HepG2 (cell line): ENCODE data around the gene RARRES1. TPM values are rescaled to one million over a fixed set of nuclear protein-coding genes. Genes with fewer than 3 reads are reported as not detected.

ENCODE experiments used
- ATAC-seq: fragments of 200-7000 bp; cut with Tn5 transposase; 3 replicates; pipeline ENCODE4 v1.9.1; 2020; ENCODE audit warnings: mild to moderate bottlenecking, moderate library complexity
- BruUV-seq: library from RNA; stranded (reverse); fragments of 400-500 nt; replicated peaks from 2 replicates; lab custom pipeline; 2021; lab: Mats Ljungman, UMichigan
- CTCF ChIA-PET: fragments of 300-600 bp; formaldehyde crosslinking; extraction: SDS; loops from one replicate; lab custom pipeline; 2021; ENCODE audit warnings: low total read pairs, inconsistent platforms, low intra/inter-chr PET ratio; lab: Yijun Ruan, JAX
- POLR2A ChIA-PET: fragments of 350-600 bp; sonication (Branson Sonifier 250); formaldehyde crosslinking; loops from one replicate; lab custom pipeline; 2020; ENCODE audit warnings: antibody characterized with exemption, inconsistent platforms; lab: Yijun Ruan, JAX
- DNase-seq: peaks from one replicate; pipeline ENCODE4 v3.0.0-alpha.2; 2015; ENCODE audit warnings: low spot score
- FAIRE-seq: peaks from 3 replicates; lab custom pipeline; 2011; peaks lifted over from hg19 to GRCh38; lab: Jason Lieb, UNC
- H2AFZ ChIP-seq: one replicate; pipeline ENCODE4 v1.6.1; 2011; ENCODE audit warnings: low read length, inconsistent platforms
- H3K27ac ChIP-seq: fragments of 300-600 bp; 3 replicates; pipeline ENCODE4 v1.8.0; 2011; ENCODE audit warnings: mixed run types, mild to moderate bottlenecking, mixed read lengths, low read length, inconsistent platforms; ENCODE audit not compliant: insufficient read depth; ENCODE audit errors: extremely low read length
- H3K27me3 ChIP-seq, 2 experiments: fragments of 200-600 bp in 1 of 2; 2 replicates in 1 of 2; 3 replicates in 1 of 2; pipeline versions ENCODE4 v1.6.0 to v1.8.0; 2011; ENCODE audit warnings: low read length in 2 of 2, mild to moderate bottlenecking in 2 of 2, moderate library complexity in 2 of 2, inconsistent platforms in 1 of 2; ENCODE audit not compliant: insufficient read depth in 2 of 2, control insufficient read depth in 1 of 2
- H3K36me3 ChIP-seq, 2 experiments: fragments of 200-600 bp in 1 of 2; replicated peaks in 1 of 2; 2 replicates in 1 of 2; 3 replicates in 1 of 2; pipeline versions ENCODE4 v1.5.1 to v1.8.0; 2011; ENCODE audit warnings: low read length in 2 of 2, inconsistent platforms in 1 of 2; ENCODE audit not compliant: insufficient read depth in 2 of 2, control insufficient read depth in 1 of 2
- H3K4me1 ChIP-seq: 2 replicates; pipeline ENCODE4 v1.5.1; 2012; ENCODE audit warnings: low read length, inconsistent platforms; ENCODE audit not compliant: insufficient read depth
- H3K4me2 ChIP-seq: 2 replicates; pipeline ENCODE4 v1.6.0; 2011; ENCODE audit warnings: low read depth, low read length, inconsistent platforms
- H3K4me3 ChIP-seq, 3 experiments: fragments of 200-600 bp in 1 of 3; sonication (generic), shearing (Covaris generic) in 1 of 3; replicated peaks in 1 of 3; 2 replicates each; pipeline ENCODE4 v1.5.1; 2011 to 2016; ENCODE audit warnings: low read length in 3 of 3, inconsistent platforms in 2 of 3, low read depth in 2 of 3, mild to moderate bottlenecking in 2 of 3, control low read depth in 1 of 3, mixed read lengths in 1 of 3; ENCODE audit not compliant: insufficient read depth in 1 of 3
- H3K79me2 ChIP-seq: one replicate; pipeline ENCODE4 v1.6.1; 2011; ENCODE audit warnings: low read length, inconsistent platforms; ENCODE audit not compliant: insufficient read depth
- H3K9ac ChIP-seq: 2 replicates; pipeline ENCODE4 v1.6.0; 2011; ENCODE audit warnings: mild to moderate bottlenecking, low read depth, low read length, inconsistent platforms; ENCODE audit not compliant: insufficient read depth
- H3K9me3 ChIP-seq: 2 replicates; pipeline ENCODE4 v1.5.1; 2012; ENCODE audit warnings: mild to moderate bottlenecking, low read length
- H4K20me1 ChIP-seq: 2 replicates; pipeline ENCODE4 v1.6.0; 2011; ENCODE audit warnings: inconsistent platforms, mild to moderate bottlenecking, low read length, moderate library complexity; ENCODE audit not compliant: insufficient read depth
- CERS6 ChIP-seq: sonication (generic); formaldehyde crosslinking; IDR thresholded peaks from 2 replicates; pipeline ENCODE4 v1.5.0; 2020; ENCODE audit warnings: missing genetic modification reagents
- HMGA1 ChIP-seq: sonication (generic); formaldehyde crosslinking; conservative IDR thresholded peaks from 2 replicates; pipeline ENCODE4 v1.4.0; 2020; ENCODE audit warnings: missing genetic modification reagents
- HOXA7 ChIP-seq: sonication (generic); formaldehyde crosslinking; IDR thresholded peaks from 2 replicates; pipeline ENCODE4 v1.8.1; 2022; ENCODE audit warnings: mild to moderate bottlenecking, missing genetic modification reagents, moderate library complexity
- MYPOP ChIP-seq: sonication (generic); formaldehyde crosslinking; IDR thresholded peaks from 2 replicates; pipeline ENCODE4 v1.8.1; 2023; ENCODE audit warnings: mild to moderate bottlenecking, moderate library complexity, missing genetic modification reagents
- SOX6 ChIP-seq, 2 experiments: fragments of 450-650 bp in 1 of 2; sonication (generic) in 1 of 2; formaldehyde crosslinking in 1 of 2; IDR thresholded peaks; 2 replicates each; pipeline versions ENCODE4 v1.4.0 to v1.6.1; 2017 to 2020; ENCODE audit warnings: antibody characterized with exemption in 1 of 2, mild to moderate bottlenecking in 1 of 2, missing genetic modification reagents in 1 of 2
- XRCC5 ChIP-seq: fragments of 200-400 bp; formaldehyde crosslinking; optimal IDR thresholded peaks from 2 replicates; pipeline ENCODE3; 2017; ENCODE audit warnings: mild to moderate bottlenecking, low read length
- ZNF253 ChIP-seq: sonication (generic); formaldehyde crosslinking; IDR thresholded peaks from 2 replicates; pipeline ENCODE4 v1.8.0; 2022; ENCODE audit warnings: mild to moderate bottlenecking, missing genetic modification reagents, borderline replicate concordance
- ZNF256 ChIP-seq: sonication (generic); formaldehyde crosslinking; conservative IDR thresholded peaks from 2 replicates; pipeline ENCODE4 v1.4.0; 2020; ENCODE audit warnings: missing genetic modification reagents
- WGBS: methylation state at CpG from one replicate; pipeline ENCODE4 v1.1.6; 2017; ENCODE audit warnings: low lambda C conversion rate; 5-methylcytosine and 5-hydroxymethylcytosine counted together
- in situ Hi-C: cut with HindIII; loops from 2 replicates; pipeline ENCODE4 v1.10.0; 2017; ENCODE audit warnings: low pct_unique_long_range_greater_than_20kb; ENCODE audit not compliant: extremely low pct_ligation_motif_present
- intact Hi-C: fragments of 100-400 bp; cut with micrococcal nuclease; formaldehyde crosslinking; loops from one replicate; pipeline ENCODE4 v1.10.0; 2022; ENCODE audit not compliant: unreplicated experiment
- polyA plus RNA-seq, 8 experiments: library from polyadenylated mRNA; depleted of rRNA in 3 of 8; stranded (reverse) in 7 of 8; unstranded in 1 of 8; fragments of >200 nt; fragmentation: Illumina TruSeq in 4 of 8; extraction: Trizol in 4 of 8; gene quantifications; 2 replicates each; pipeline versions ENCODE4 v1.2.1 to v1.2.3, GENCODE V29; 2011 to 2016; ENCODE audit warnings: low read depth in 4 of 8, missing spikeins in 1 of 8, mixed read lengths in 1 of 8; ENCODE audit not compliant: insufficient read depth in 1 of 8
- total RNA-seq, 5 experiments: library from RNA; depleted of rRNA; stranded (reverse); fragments of >200 nt; fragmentation: Illumina TruSeq; extraction: Trizol; gene quantifications; 2 replicates each; pipeline ENCODE4 v1.2.3, GENCODE V29; 2016; ENCODE audit warnings: low read depth in 1 of 5

The RARRES1 gene
- total and polyA plus RNA-seq, 2 of the 13 experiments (the other 11 are each of a cell fraction or from before 2014, with no cell fraction given), result not detected

GRCh38 chr3:158762701-158763100, 30.4 kb upstream of the RARRES1 start:
- H3K9me3 ChIP-seq, result no peaks in the 10 kb centered on the region
- H3K4me2 ChIP-seq, result no peak overlapping the region
- H3K4me1 ChIP-seq, result peaks cover 2% of the 10 kb centered on the region
- ChIA-PET POLR2A (no interaction called here), CTCF (no interaction called here)
- H3K36me3 ChIP-seq, result no peaks in the 10 kb centered on the region
- TF ChIP-seq XRCC5 (no peak), ZNF256 (CRISPR knock-in tag) (no peak), CERS6 (CRISPR knock-in tag) (no peak), ZNF253 (no peak), HMGA1 (CRISPR knock-in tag) (no peak), SOX6 (IDR thresholded peaks at IDR 0.05) (no peak), SOX6 (CRISPR knock-in tag; IDR thresholded peaks at IDR 0.05) (no peak), MYPOP (no peak), HOXA7 (CRISPR knock-in tag) (no peak)
- no peaks in the 10 kb centered on the region for H3K79me2 ChIP-seq
- H3K4me3 ChIP-seq, result no peak overlapping the region
- intact Hi-C loops, result no loop called here
- H4K20me1 ChIP-seq, result no peaks in the 10 kb centered on the region
- H3K9ac ChIP-seq, result no peak overlapping the region
- ATAC-seq, result no peak
- no peaks in the 10 kb centered on the region for H3K27me3 ChIP-seq
- no peak for DNase-seq
- H2AFZ ChIP-seq, result no peak overlapping the region
- 69% methylated on average over 3 of the region's 4 CpGs for WGBS
- in situ Hi-C loops, result no loop called here
- no peak overlapping the region for H3K27ac ChIP-seq
- FAIRE-seq, result no peak
- BruUV-seq, result no TSS peak
